SK-N-SH treated with all-trans-retinoic acid at 6 μM for 48 hours (cell line): Measurements from ENCODE around the gene FUZ.

Source experiments
- ATAC-seq: fragments of 200-7000 bp; cut with Tn5 transposase; 3 replicates; pipeline ENCODE4 v1.9.1; 2020; ENCODE audit warnings: mild to moderate bottlenecking, moderate library complexity
- ARNTL ChIP-seq: fragments of 450-650 bp; formaldehyde crosslinking; IDR thresholded peaks from 2 replicates; pipeline ENCODE4 v1.5.0; 2020; ENCODE audit warnings: low read depth, mild to moderate bottlenecking, moderate library complexity, borderline replicate concordance
- BACH2 ChIP-seq: fragments of 250-450 bp; sonication (Bioruptor Pico); IDR thresholded peaks from 2 replicates; pipeline ENCODE4 v1.9.0; 2021; ENCODE audit warnings: mild to moderate bottlenecking, borderline replicate concordance
- CSDC2 ChIP-seq: fragments of 250-450 bp; sonication (Bioruptor Pico); IDR thresholded peaks from 2 replicates; pipeline ENCODE4 v1.5.0; 2020; ENCODE audit warnings: mild to moderate bottlenecking, moderate library complexity
- ESRRG ChIP-seq: fragments of 250-450 bp; sonication (Bioruptor Pico); IDR thresholded peaks from 2 replicates; pipeline ENCODE4 v1.6.1; 2021; ENCODE audit warnings: mild to moderate bottlenecking
- GLIS3 ChIP-seq: fragments of 250-450 bp; sonication (Bioruptor Pico); IDR thresholded peaks from 2 replicates; pipeline ENCODE4 v1.5.0; 2020; ENCODE audit warnings: mild to moderate bottlenecking, moderate library complexity
- ISL1 ChIP-seq: fragments of 250-450 bp; sonication (Bioruptor Pico); IDR thresholded peaks from 2 replicates; pipeline ENCODE4 v2.1.2; 2022; ENCODE audit warnings: mild to moderate bottlenecking, moderate library complexity
- OSR1 ChIP-seq: fragments of 250-450 bp; sonication (Bioruptor Pico); IDR thresholded peaks from 2 replicates; pipeline ENCODE4 v1.8.0; 2022; ENCODE audit warnings: moderate library complexity, mild to moderate bottlenecking, inconsistent platforms
- PPARA ChIP-seq: fragments of 250-450 bp; sonication (Bioruptor Pico); IDR thresholded peaks from 2 replicates; pipeline ENCODE4 v1.5.0; 2020; ENCODE audit warnings: mild to moderate bottlenecking, borderline replicate concordance
- RARB ChIP-seq: fragments of 250-450 bp; sonication (Bioruptor Pico); IDR thresholded peaks from 2 replicates; pipeline ENCODE4 v1.8.0; 2021; ENCODE audit warnings: mild to moderate bottlenecking, moderate library complexity
- SNAI2 ChIP-seq: fragments of 250-450 bp; sonication (Bioruptor Pico); IDR thresholded peaks from 2 replicates; pipeline ENCODE4 v1.5.0; 2020; ENCODE audit warnings: mild to moderate bottlenecking, moderate library complexity
- ZFP3 ChIP-seq: fragments of 250-450 bp; sonication (Bioruptor Pico); IDR thresholded peaks from 2 replicates; pipeline ENCODE4 v1.5.0; 2020; ENCODE audit warnings: mild to moderate bottlenecking, moderate library complexity
- ZFP30 ChIP-seq: fragments of 450-650 bp; formaldehyde crosslinking; IDR thresholded peaks from 2 replicates; pipeline ENCODE4 v1.5.0; 2022; ENCODE audit warnings: mild to moderate bottlenecking, moderate library complexity
- ZNF70 ChIP-seq: fragments of 450-650 bp; formaldehyde crosslinking; IDR thresholded peaks from 2 replicates; pipeline ENCODE4 v1.5.0; 2020; ENCODE audit warnings: mild to moderate bottlenecking, moderate library complexity
- ZNF8 ChIP-seq: fragments of 450-650 bp; formaldehyde crosslinking; IDR thresholded peaks from 2 replicates; pipeline ENCODE4 v1.5.0; 2020; ENCODE audit warnings: mild to moderate bottlenecking, moderate library complexity
- TF ChIP-seq, protein P1 (sequence below): fragments of 250-450 bp; sonication (Bioruptor Pico); IDR thresholded peaks from 2 replicates; pipeline ENCODE4 v1.5.0; 2020; ENCODE audit warnings: mild to moderate bottlenecking, moderate library complexity
- TF ChIP-seq, protein P2 (sequence below): fragments of 250-450 bp; sonication (Bioruptor Pico); IDR thresholded peaks from 2 replicates; pipeline ENCODE4 v1.5.1; 2021; ENCODE audit warnings: mild to moderate bottlenecking, moderate library complexity
- TF ChIP-seq, protein P3 (sequence below): fragments of 250-450 bp; sonication (Bioruptor Pico); IDR thresholded peaks from 2 replicates; pipeline ENCODE4 v1.8.0; 2021; ENCODE audit warnings: low read depth, mild to moderate bottlenecking, moderate library complexity, borderline replicate concordance

The FUZ gene

GRCh38 chr19:49806620-49806959 is 6.5 kb downstream of the FUZ start:
- TF ChIP-seq ZNF70 (no peak), ZNF8 (CRISPR knock-in tag) (no peak), RARB (CRISPR knock-in tag) (no peak), ESRRG (CRISPR knock-in tag) (no peak), ZFP3 (no peak)
- TF ChIP-seq, protein P1, sequence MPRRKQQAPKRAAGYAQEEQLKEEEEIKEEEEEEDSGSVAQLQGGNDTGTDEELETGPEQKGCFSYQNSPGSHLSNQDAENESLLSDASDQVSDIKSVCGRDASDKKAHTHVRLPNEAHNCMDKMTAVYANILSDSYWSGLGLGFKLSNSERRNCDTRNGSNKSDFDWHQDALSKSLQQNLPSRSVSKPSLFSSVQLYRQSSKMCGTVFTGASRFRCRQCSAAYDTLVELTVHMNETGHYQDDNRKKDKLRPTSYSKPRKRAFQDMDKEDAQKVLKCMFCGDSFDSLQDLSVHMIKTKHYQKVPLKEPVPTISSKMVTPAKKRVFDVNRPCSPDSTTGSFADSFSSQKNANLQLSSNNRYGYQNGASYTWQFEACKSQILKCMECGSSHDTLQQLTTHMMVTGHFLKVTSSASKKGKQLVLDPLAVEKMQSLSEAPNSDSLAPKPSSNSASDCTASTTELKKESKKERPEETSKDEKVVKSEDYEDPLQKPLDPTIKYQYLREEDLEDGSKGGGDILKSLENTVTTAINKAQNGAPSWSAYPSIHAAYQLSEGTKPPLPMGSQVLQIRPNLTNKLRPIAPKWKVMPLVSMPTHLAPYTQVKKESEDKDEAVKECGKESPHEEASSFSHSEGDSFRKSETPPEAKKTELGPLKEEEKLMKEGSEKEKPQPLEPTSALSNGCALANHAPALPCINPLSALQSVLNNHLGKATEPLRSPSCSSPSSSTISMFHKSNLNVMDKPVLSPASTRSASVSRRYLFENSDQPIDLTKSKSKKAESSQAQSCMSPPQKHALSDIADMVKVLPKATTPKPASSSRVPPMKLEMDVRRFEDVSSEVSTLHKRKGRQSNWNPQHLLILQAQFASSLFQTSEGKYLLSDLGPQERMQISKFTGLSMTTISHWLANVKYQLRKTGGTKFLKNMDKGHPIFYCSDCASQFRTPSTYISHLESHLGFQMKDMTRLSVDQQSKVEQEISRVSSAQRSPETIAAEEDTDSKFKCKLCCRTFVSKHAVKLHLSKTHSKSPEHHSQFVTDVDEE: no peak
- no peak for ATAC-seq

- ATAC-seq: no peak
- TF ChIP-seq ZFP30 (CRISPR knock-in tag) (no peak), ESRRG (CRISPR knock-in tag) (no peak), PPARA (no peak), ZFP3 (no peak), BACH2 (CRISPR knock-in tag) (no peak), ARNTL (CRISPR knock-in tag) (no peak)
- TF ChIP-seq, protein P2, sequence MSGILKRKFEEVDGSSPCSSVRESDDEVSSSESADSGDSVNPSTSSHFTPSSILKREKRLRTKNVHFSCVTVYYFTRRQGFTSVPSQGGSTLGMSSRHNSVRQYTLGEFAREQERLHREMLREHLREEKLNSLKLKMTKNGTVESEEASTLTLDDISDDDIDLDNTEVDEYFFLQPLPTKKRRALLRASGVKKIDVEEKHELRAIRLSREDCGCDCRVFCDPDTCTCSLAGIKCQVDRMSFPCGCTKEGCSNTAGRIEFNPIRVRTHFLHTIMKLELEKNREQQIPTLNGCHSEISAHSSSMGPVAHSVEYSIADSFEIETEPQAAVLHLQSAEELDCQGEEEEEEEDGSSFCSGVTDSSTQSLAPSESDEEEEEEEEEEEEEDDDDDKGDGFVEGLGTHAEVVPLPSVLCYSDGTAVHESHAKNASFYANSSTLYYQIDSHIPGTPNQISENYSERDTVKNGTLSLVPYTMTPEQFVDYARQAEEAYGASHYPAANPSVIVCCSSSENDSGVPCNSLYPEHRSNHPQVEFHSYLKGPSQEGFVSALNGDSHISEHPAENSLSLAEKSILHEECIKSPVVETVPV: no peak
Observed at GRCh38 chr19:49805822-49806619, 7.1 kb downstream of the FUZ start.

DNA sequence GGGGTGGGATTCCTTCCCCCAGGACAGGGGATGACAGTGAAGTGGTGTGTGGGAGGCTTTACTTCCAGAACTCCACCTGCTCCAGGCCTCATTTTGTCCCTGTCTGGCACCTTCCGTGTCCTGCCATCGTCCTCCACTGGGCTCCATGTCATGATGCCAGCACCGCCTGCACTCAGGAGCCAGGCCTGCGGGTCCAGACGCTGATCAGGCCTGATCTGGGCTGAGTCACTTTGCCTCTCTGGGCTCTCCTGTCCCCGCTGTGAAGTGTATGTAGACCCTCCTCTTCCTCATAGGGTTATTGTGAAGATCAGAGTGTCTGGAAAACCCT is 9.6 kb downstream of the FUZ start:
- no peak for TF ChIP-seq GLIS3 (CRISPR knock-in tag)
- TF ChIP-seq PPARA: no peak
- TF ChIP-seq ESRRG (CRISPR knock-in tag): no peak
- ATAC-seq: no peak

DNA sequence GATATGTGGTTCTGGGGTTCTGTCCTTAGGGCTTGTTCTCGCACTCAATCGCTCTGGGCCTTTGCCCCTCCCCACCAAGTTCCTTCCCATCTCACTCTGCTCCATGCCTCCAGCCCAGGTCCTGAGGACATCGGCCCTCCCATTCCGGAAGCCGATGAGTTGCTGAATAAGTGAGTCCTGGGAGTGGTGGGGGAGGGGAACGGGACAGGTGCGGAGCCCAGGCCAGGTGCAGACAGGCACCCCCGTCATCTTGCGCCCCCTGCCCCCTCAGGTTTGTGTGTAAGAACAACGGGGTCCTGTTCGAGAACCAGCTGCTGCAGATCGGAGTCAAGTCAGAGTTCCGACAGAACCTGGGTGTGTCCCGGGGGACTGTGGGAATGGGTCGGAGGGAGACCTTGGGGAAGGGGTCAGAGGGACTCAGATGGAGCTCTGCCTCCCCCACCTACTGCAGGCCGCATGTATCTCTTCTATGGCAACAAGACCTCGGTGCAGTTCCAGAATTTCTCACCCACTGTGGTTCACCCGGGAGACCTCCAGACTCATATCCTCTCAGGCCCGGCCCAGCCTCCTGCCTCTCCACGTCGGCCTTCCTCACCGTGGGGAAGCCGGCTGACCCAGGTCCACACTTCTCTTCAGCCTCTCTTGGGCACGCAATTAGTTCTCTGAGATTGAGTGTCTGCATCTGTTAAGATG is 10.1 kb downstream of the FUZ start:
- TF ChIP-seq ISL1 (no peak), OSR1 (CRISPR knock-in tag) (no peak), ARNTL (CRISPR knock-in tag) (no peak), SNAI2 (no peak), ZFP3 (no peak), ESRRG (CRISPR knock-in tag) (no peak), ZNF70 (no peak), CSDC2 (CRISPR knock-in tag) (no peak), BACH2 (CRISPR knock-in tag) (no peak)
- TF ChIP-seq, protein P3, sequence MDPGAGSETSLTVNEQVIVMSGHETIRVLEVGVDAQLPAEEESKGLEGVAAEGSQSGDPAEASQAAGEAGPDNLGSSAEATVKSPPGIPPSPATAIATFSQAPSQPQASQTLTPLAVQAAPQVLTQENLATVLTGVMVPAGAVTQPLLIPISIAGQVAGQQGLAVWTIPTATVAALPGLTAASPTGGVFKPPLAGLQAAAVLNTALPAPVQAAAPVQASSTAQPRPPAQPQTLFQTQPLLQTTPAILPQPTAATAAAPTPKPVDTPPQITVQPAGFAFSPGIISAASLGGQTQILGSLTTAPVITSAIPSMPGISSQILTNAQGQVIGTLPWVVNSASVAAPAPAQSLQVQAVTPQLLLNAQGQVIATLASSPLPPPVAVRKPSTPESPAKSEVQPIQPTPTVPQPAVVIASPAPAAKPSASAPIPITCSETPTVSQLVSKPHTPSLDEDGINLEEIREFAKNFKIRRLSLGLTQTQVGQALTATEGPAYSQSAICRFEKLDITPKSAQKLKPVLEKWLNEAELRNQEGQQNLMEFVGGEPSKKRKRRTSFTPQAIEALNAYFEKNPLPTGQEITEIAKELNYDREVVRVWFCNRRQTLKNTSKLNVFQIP: no peak
- TF ChIP-seq, protein P1: no peak
- TF ChIP-seq, protein P2: no peak
- ATAC-seq: no peak
